HEK293 (cell line): ENCODE measurements around the gene SLC16A5.

Source experiments
- ATF2 ChIP-seq: fragments of 450-650 bp; formaldehyde crosslinking; IDR thresholded peaks from 2 replicates; pipeline ENCODE4 v1.5.1; 2016; ENCODE audit warnings: missing biosample characterization, missing genetic modification characterization, low read depth
- CTCF ChIP-seq: fragments of 450-650 bp; formaldehyde crosslinking; IDR thresholded peaks from 2 replicates; pipeline ENCODE4 v1.5.1; 2016; ENCODE audit warnings: missing biosample characterization, missing genetic modification characterization
- YY1 ChIP-seq: fragments of 450-650 bp; formaldehyde crosslinking; IDR thresholded peaks from 2 replicates; pipeline ENCODE4 v1.5.1; 2018; ENCODE audit warnings: missing biosample characterization, missing genetic modification characterization
- ZNF114 ChIP-seq: fragments of 450-650 bp; formaldehyde crosslinking; IDR thresholded peaks from 2 replicates; pipeline ENCODE4 v1.5.0; 2017; ENCODE audit warnings: missing biosample characterization, missing genetic modification characterization
- ZSCAN18 ChIP-seq: fragments of 450-650 bp; formaldehyde crosslinking; IDR thresholded peaks from 2 replicates; pipeline ENCODE4 v1.5.1; 2016; ENCODE audit warnings: missing biosample characterization, missing genetic modification characterization

- TF ChIP-seq CTCF (tag by site-specific recombination) (no peak), ATF2 (tag by site-specific recombination) (no peak), YY1 (tag by site-specific recombination) (no peak), ZSCAN18 (tag by site-specific recombination) (no peak), ZNF114 (tag by site-specific recombination) (no peak)
These were observed 27.2 kb upstream of the SLC16A5 start for GRCh38 chr17:75060434-75061054.
